CD4-positive, alpha-beta T cell (primary cell): Measurements from ENCODE around the gene OR2L2. TPM values are rescaled to one million over a fixed set of nuclear protein-coding genes. Genes with fewer than 3 reads are reported as not detected.

Experiments used
- ATAC-seq: fragments of 200-7000 bp; cut with Tn5 transposase; one replicate; pipeline ENCODE4 v1.10.0; 2022; ENCODE audit warnings: mild to moderate bottlenecking; ENCODE audit not compliant: poor library complexity
- CTCF ChIA-PET: fragments of 350-600 bp; sonication (Branson Sonifier 250); formaldehyde crosslinking; loops from one replicate; lab custom pipeline; 2021; ENCODE audit warnings: antibody characterized with exemption, inconsistent platforms; lab: Charles Lee
- POLR2A ChIA-PET: fragments of 350-600 bp; sonication (Branson Sonifier 250); formaldehyde crosslinking; loops from one replicate; lab custom pipeline; 2021; ENCODE audit warnings: antibody characterized with exemption, inconsistent platforms; lab: Charles Lee
- DNase-seq, 14 experiments: peaks; one replicate each; pipeline ENCODE4 v3.0.0-alpha.2; 2013 to 2020; ENCODE audit warnings: mixed read lengths in 2 of 14
- H3K27ac ChIP-seq, 2 donors: one replicate each; pipeline versions ENCODE4 v1.5.1 to v1.7.0; 2013; ENCODE audit warnings: low read length in 2 of 2, low read depth in 1 of 2, mild to moderate bottlenecking in 1 of 2
- H3K27me3 ChIP-seq, 2 experiments: 1 replicate in 1 of 2; 2 replicates in 1 of 2; pipeline versions ENCODE4 v1.6.1 to v1.7.0; 2013; ENCODE audit warnings: low read length in 2 of 2, control low read depth in 1 of 2, mild to moderate bottlenecking in 1 of 2, moderate library complexity in 1 of 2; ENCODE audit not compliant: insufficient read depth in 2 of 2, control insufficient read depth in 1 of 2
- H3K36me3 ChIP-seq: one replicate; pipeline ENCODE4 v1.6.1; 2013; ENCODE audit warnings: low read length, control low read depth; ENCODE audit not compliant: insufficient read depth
- H3K4me1 ChIP-seq: one replicate; pipeline ENCODE4 v1.6.1; 2013; ENCODE audit warnings: low read length, control low read depth; ENCODE audit not compliant: insufficient read depth
- H3K4me3 ChIP-seq: one replicate; pipeline ENCODE4 v1.5.1; 2013; ENCODE audit warnings: mild to moderate bottlenecking, low read length, moderate library complexity
- H3K9me3 ChIP-seq, 2 experiments: 1 replicate in 1 of 2; 2 replicates in 1 of 2; pipeline versions ENCODE4 v1.6.1 to v1.7.0; 2013; ENCODE audit warnings: low read length in 2 of 2, mild to moderate bottlenecking in 2 of 2, control low read depth in 1 of 2, moderate library complexity in 1 of 2; ENCODE audit not compliant: control insufficient read depth in 1 of 2, insufficient read depth in 1 of 2
- H3K27ac Mint-ChIP-seq: one replicate; pipeline ENCODE4 v1.8.0; 2020; ENCODE audit warnings: mixed read lengths
- H3K27me3 Mint-ChIP-seq: one replicate; pipeline ENCODE4 v1.8.0; 2021; ENCODE audit warnings: mixed read lengths
- H3K36me3 Mint-ChIP-seq: one replicate; pipeline ENCODE4 v1.8.0; 2021; ENCODE audit warnings: low read depth, mixed read lengths
- H3K4me1 Mint-ChIP-seq: one replicate; pipeline ENCODE4 v1.8.0; 2021; ENCODE audit warnings: low read depth, mixed read lengths
- H3K4me3 Mint-ChIP-seq: one replicate; pipeline ENCODE4 v1.8.0; 2020; ENCODE audit warnings: mild to moderate bottlenecking, mixed read lengths
- H3K9me3 Mint-ChIP-seq: one replicate; pipeline ENCODE4 v1.8.0; 2020; ENCODE audit warnings: mixed read lengths
- CTCF ChIP-seq: fragments of 200-600 bp; IDR thresholded peaks from one replicate; pipeline ENCODE4 v1.8.0; 2022; ENCODE audit warnings: antibody characterized with exemption, mild to moderate bottlenecking
- intact Hi-C, 2 experiments: fragments of 100-400 bp; cut with DNase I in 1 of 2; cut with micrococcal nuclease in 1 of 2; formaldehyde crosslinking; loops; one replicate each; pipeline versions ENCODE4 v1.15.1 to v1.9.0; 2023 to 2025; cut with DNase I, micrococcal nuclease
- polyA plus RNA-seq, 2 donors: library from polyadenylated mRNA; unstranded; fragments of 120-200 nt; gene quantifications; one replicate each; pipeline ENCODE4 v1.2.1, GENCODE V29; 2013
- total RNA-seq, 174 experiments: library from RNA in 2 of 174; stranded (reverse) in 2 of 174; gene quantifications; one replicate each; pipeline ENCODE4 v1.2.3 and lab custom pipeline; 2021 to 2026

The OR2L2 gene
- total RNA-seq = under 1 TPM; 0.19 to 0.22 TPM
- 0.21 TPM for polyA plus RNA-seq (2013, experiment 1 of 2)
- 0.24 TPM for polyA plus RNA-seq (2013, experiment 2 of 2)
- 0 to 1.2 (median 0) reads per million in 172 experiments for total RNA-seq (lab: John Stamatoyannopoulos, UW)

GRCh38 chr1:248029770-248030169 is at the start of gene OR2L2:
Gene OR2L2, plus strand, starts transcription at chr1:248030070. Its CDS starts 8,198 bp downstream, at chr1:248038268.
- Histone ChIP-seq H3K27me3 (no peaks in the 10 kb centered on the region), H3K27ac (no peak within 1 kb of the TSS), H3K9me3 (peaks cover 12 to 14% of the 10 kb centered on the region in 2 experiments), H3K36me3 (no peaks in the 10 kb centered on the region), H3K4me3 (no peak within 1 kb of the TSS), H3K4me1 (no peaks in the 10 kb centered on the region)
- no peak for DNase-seq
- Mint-ChIP-seq H3K4me3 (no peak within 1 kb of the TSS), H3K36me3 (peaks cover 21% of the 10 kb centered on the region), H3K27ac (no peak within 1 kb of the TSS), H3K9me3 (peaks cover 4% of the 10 kb centered on the region), H3K27me3 (no peaks in the 10 kb centered on the region), H3K4me1 (no peaks in the 10 kb centered on the region)
- ATAC-seq = no peak
- CTCF ChIA-PET = no interaction called here
- TF ChIP-seq CTCF = no peak
- intact Hi-C loops = no loop called here
- POLR2A ChIA-PET = no interaction called here

- Histone ChIP-seq H3K9me3 (no peaks in the 10 kb centered on the region), H3K4me1 (no peaks in the 10 kb centered on the region), H3K4me3 (no peak overlapping the region), H3K27me3 (no peaks in the 10 kb centered on the region), H3K27ac (no peak overlapping the region), H3K36me3 (no peaks in the 10 kb centered on the region)
- Mint-ChIP-seq H3K9me3 (peaks cover 5% of the 10 kb centered on the region), H3K27me3 (no peaks in the 10 kb centered on the region), H3K4me3 (no peak overlapping the region), H3K36me3 (peaks cover 13% of the 10 kb centered on the region), H3K4me1 (no peaks in the 10 kb centered on the region), H3K27ac (no peak overlapping the region)
- intact Hi-C loops = no loop called here
- ChIA-PET CTCF (no interaction called here), POLR2A (no interaction called here)
- ATAC-seq = no peak
- no peak for TF ChIP-seq CTCF
- no peak for DNase-seq
Measured at GRCh38 chr1:247992986-247993385, 36.9 kb upstream of the OR2L2 start.

GRCh38 chr1:247998811-247999210 is 31.1 kb upstream of the OR2L2 start:
- POLR2A ChIA-PET = no interaction called here
- Histone ChIP-seq H3K36me3 (no peaks in the 10 kb centered on the region), H3K27me3 (no peaks in the 10 kb centered on the region), H3K4me1 (no peaks in the 10 kb centered on the region), H3K27ac (no peak overlapping the region), H3K4me3 (no peak overlapping the region), H3K9me3 (peaks cover 0 to 3% of the 10 kb centered on the region in 2 experiments)
- Mint-ChIP-seq H3K4me1 (no peaks in the 10 kb centered on the region), H3K36me3 (peaks cover 9% of the 10 kb centered on the region), H3K4me3 (no peak overlapping the region), H3K27me3 (no peaks in the 10 kb centered on the region), H3K27ac (no peak overlapping the region), H3K9me3 (peaks cover 2% of the 10 kb centered on the region)
- ATAC-seq (no peak), DNase-seq (no peak)
- no peak for TF ChIP-seq CTCF
- CTCF ChIA-PET = no interaction called here
- intact Hi-C loops = no loop called here
